Mucosa of descending colon (tissue), 3 donors: ENCODE measurements around the gene CNKSR3. TPM values are rescaled to one million over a fixed set of nuclear protein-coding genes. Genes with fewer than 3 reads are reported as not detected.
A peak's percentile ranks its signal among the peaks of the same experiment; 100 is the strongest.

Source experiments
- ATAC-seq: fragments of 200-7000 bp; cut with Tn5 transposase; one replicate; pipeline ENCODE4 v1.9.1; 2020; ENCODE audit warnings: mild to moderate bottlenecking, moderate library complexity
- DNase-seq, 3 donors: peaks; one replicate each; pipeline ENCODE4 v3.0.0-alpha.2; 2020
- H3K36me3 ChIP-seq: fragments of 200-600 bp; one replicate; pipeline ENCODE4 v1.8.0; 2021; ENCODE audit warnings: low read depth, mild to moderate bottlenecking
- H3K4me1 ChIP-seq: fragments of 200-600 bp; one replicate; pipeline ENCODE4 v1.8.0; 2021; ENCODE audit warnings: low read depth, mild to moderate bottlenecking
- H3K4me3 ChIP-seq: fragments of 200-600 bp; one replicate; pipeline ENCODE4 v1.8.0; 2021; ENCODE audit warnings: mild to moderate bottlenecking
- H3K9me3 ChIP-seq: fragments of 200-600 bp; one replicate; pipeline ENCODE4 v1.8.0; 2021; ENCODE audit warnings: mild to moderate bottlenecking
- intact Hi-C, 2 donors: fragments of 100-400 bp; cut with DNase I in 1 of 2; cut with micrococcal nuclease in 1 of 2; formaldehyde crosslinking; loops; one replicate each; pipeline versions ENCODE4 v1.11.0 to v1.11.1; 2022; cut with DNase I, micrococcal nuclease
- total RNA-seq, 3 donors: library from RNA; stranded (reverse); fragmentation: NEBNext Ultra II Directional in 2 of 3; extraction: Animal tissue kit (Norgen Biotek cat#: 25700) in 2 of 3; gene quantifications; one replicate each; pipeline versions ENCODE4 v1.2.1 to v1.2.4, GENCODE V29; 2021 to 2023
- TF ChIP-seq, protein P1 (sequence below): fragments of 200-600 bp; IDR thresholded peaks from one replicate; pipeline ENCODE4 v1.8.0; 2022; ENCODE audit warnings: antibody characterized with exemption, mild to moderate bottlenecking
- donor health status: DM: no; HTN: no; CAD: no; lungs with moderate emphysema.
- donor health status: DM: no; HTN: no; CAD: no.
- donor health status: DM: no; HTN: yes; CAD: no.

CNKSR3 gene
- total RNA-seq, 3 donors from 2014 or later: 16.5 to 39.0 (median 33.6) TPM

DNA sequence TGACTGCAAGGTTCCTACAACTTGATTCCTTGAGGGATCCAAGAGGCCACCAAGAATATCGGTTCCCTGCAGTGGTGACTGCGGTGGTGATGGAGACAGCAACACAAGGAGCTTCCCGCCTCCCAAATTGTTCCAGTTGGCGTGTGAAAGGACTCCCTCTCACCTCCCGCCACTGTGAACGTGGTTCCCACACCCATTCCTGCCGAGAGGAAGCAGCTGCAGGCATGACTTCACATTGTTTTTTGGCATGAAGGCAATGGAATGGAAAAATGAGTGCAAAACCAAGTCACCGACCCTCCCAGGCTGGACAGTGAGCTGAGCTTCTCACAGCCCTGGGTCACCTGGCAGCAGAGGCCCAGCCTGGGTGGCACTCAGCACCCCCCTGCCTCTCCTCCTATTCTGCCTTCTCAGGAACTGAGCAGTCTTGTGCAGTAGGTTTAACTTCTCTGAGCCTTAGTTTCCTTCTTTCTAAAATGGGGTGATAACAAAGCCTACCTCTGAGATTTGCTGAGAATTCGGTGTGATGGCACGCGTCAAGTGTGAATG is 75.0 kb downstream of the CNKSR3 start:
- Histone ChIP-seq H3K36me3 (no peaks in the 10 kb centered on the region), H3K4me1 (no peaks in the 10 kb centered on the region), H3K9me3 (no peaks in the 10 kb centered on the region), H3K4me3 (no peak overlapping the region)
- DNase-seq (no peak), ATAC-seq (no peak)
- TF ChIP-seq, protein P1, sequence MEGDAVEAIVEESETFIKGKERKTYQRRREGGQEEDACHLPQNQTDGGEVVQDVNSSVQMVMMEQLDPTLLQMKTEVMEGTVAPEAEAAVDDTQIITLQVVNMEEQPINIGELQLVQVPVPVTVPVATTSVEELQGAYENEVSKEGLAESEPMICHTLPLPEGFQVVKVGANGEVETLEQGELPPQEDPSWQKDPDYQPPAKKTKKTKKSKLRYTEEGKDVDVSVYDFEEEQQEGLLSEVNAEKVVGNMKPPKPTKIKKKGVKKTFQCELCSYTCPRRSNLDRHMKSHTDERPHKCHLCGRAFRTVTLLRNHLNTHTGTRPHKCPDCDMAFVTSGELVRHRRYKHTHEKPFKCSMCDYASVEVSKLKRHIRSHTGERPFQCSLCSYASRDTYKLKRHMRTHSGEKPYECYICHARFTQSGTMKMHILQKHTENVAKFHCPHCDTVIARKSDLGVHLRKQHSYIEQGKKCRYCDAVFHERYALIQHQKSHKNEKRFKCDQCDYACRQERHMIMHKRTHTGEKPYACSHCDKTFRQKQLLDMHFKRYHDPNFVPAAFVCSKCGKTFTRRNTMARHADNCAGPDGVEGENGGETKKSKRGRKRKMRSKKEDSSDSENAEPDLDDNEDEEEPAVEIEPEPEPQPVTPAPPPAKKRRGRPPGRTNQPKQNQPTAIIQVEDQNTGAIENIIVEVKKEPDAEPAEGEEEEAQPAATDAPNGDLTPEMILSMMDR: no peak
- intact Hi-C loops: no loop called here

DNA sequence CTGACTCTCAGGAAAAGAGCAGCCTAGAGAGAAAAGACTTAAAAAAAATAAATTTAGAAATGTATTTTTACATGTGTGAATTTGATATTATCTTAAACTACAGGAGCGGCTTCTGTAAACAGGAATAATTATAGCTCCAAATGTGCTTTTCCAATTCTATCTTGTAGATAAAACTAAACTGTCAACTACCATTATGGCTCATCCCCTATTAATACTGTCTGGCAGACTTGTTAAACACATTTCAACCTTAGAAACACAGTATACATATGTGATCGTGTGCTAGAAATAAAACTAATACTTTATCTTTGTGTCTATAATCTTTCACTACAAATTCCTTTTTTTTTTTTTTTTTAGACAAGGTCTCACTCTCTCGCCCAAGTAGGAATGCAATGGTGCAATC is 75.8 kb downstream of the CNKSR3 start:
- Histone ChIP-seq H3K4me3 (no peak overlapping the region), H3K9me3 (no peaks in the 10 kb centered on the region), H3K4me1 (no peaks in the 10 kb centered on the region), H3K36me3 (no peaks in the 10 kb centered on the region)
- intact Hi-C loops: no loop called here
- ATAC-seq (no peak), DNase-seq (no peak)
- TF ChIP-seq, protein P1: no peak

DNA sequence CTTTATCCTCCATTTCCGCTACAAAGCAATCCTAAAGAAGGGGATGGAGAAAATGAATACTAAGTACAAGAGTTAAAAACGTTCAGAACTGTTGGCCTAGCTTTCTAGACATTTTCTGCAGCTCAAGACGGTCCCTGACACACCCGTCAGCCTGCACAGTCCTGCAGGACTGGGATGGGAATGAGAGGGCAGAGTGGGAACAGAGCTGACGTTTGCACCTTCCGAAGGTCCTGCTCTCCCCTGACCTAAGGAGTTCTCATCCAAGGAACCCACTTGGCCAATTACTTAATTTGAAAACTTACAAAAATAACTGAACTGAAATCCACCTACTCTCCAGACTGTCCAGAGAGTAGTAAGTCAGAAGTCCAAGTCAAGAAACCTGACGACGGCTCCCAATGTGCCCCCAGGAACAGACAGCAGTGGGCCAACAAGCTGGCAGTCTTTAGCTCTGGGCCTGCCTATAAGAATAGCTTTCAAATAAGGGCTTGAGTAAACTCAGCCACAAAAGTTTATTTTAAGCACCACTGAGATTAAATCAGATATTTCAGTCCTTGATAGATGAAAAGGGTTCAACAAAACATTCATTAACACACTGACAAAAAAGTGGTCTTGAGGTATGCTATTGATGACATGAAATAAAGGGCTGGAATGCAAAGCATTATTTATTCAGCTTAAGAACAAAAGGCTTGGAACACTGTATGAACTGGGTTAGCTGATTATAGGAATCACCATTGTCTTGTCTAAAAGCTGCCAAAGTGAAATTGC is 76.8 kb downstream of the CNKSR3 start:
- no peak for DNase-seq
- H3K36me3 ChIP-seq: no peaks in the 10 kb centered on the region
- no peaks in the 10 kb centered on the region for H3K9me3 ChIP-seq
- TF ChIP-seq, protein P1: no peak
- no peak for ATAC-seq
- H3K4me3 ChIP-seq: no peak overlapping the region
- intact Hi-C loops: no loop called here
- no peaks in the 10 kb centered on the region for H3K4me1 ChIP-seq

DNA sequence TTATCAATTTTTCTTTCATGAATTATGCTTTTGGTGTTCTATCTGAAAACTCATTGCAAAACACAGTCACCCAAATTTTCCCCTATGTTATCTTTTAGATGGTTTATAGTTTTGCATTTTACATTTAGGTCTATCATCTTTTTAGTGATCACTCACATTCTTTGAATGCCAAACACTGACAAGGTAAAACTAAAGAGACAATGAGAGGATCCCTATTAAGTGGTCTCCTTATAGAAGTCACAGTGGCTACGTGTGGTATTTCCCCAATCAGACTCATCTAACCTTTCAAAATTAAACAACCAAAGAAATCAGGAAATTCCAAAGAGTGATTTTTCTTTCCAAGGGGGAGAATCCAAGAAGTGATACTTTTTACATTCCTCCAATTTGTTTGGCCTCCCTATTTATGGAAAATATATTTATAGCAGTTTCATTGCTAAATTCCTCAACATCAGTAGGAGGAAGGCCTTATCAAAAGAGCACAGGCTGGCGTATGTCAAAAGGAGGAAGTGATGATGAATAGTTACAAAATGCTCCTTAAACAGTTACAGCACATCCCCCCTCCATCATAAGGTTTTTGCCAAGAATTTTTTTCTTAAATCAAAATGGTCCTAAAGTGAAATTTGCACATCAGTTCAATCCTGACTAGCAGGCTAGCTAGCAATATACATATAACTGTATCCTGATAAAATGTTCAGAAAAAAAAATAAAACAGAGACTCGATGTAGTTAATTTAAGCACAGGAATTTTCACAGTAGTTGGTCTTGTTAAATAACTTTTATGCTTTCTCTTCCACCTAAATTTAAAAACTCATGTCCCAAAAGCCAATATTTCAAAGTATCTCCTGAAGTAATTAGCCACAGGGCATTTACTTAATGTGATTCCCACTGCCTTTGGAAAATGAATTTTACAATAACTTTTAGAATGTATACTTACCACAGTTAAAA is 77.7 kb downstream of the CNKSR3 start:
- TF ChIP-seq, protein P1: no peak
- Histone ChIP-seq H3K4me3 (no peak overlapping the region), H3K36me3 (no peaks in the 10 kb centered on the region), H3K9me3 (no peaks in the 10 kb centered on the region), H3K4me1 (no peaks in the 10 kb centered on the region)
- ATAC-seq: no peak
- DNase-seq: no peak
- intact Hi-C loops: no loop called here

- Histone ChIP-seq H3K4me3 (no peak overlapping the region), H3K36me3 (no peaks in the 10 kb centered on the region), H3K4me1 (no peaks in the 10 kb centered on the region), H3K9me3 (no peaks in the 10 kb centered on the region)
- peak; percentile 22 for ATAC-seq
- intact Hi-C loops: no loop called here
- TF ChIP-seq, protein P1: no peak
- no peak for DNase-seq
Observed at GRCh38 chr6:154430481-154430919, 80.0 kb downstream of the CNKSR3 start.
